Activated CD4-positive, alpha-beta T cell treated with anti-CD3 and anti-CD28 coated beads for 48 hours (primary cell): ENCODE results near the gene TTF1.

ENCODE experiments used
- DNase-seq: peaks from one replicate; pipeline ENCODE4 v3.0.0-alpha.2; 2020

Gene TTF1

GRCh38 chr9:132406554-132407122, at the start of gene TTF1:
TSS of gene TTF1 (minus strand) at chr9:132406840. CDS start at chr9:132402821, 4,019 bp downstream.
- DNase-seq: peak; percentile 95

GRCh38 chr9:132456241-132456640, 49.6 kb upstream of the TTF1 start:
- no peak for DNase-seq

- peak; percentile 28 for DNase-seq
Measured at GRCh38 chr9:132451276-132451675, 44.6 kb upstream of the TTF1 start.

- DNase-seq: no peak
Measured at GRCh38 chr9:132447902-132448301, 41.3 kb upstream of the TTF1 start.

- DNase-seq: peak; percentile 12
Measured at GRCh38 chr9:132447346-132447745, 40.7 kb upstream of the TTF1 start.

GRCh38 chr9:132446887-132447286, 40.2 kb upstream of the TTF1 start:
- DNase-seq: no peak

- DNase-seq: no peak
Measured at GRCh38 chr9:132443951-132444607, 37.4 kb upstream of the TTF1 start.

- DNase-seq: no peak
Measured at GRCh38 chr9:132441404-132441803, 34.8 kb upstream of the TTF1 start.

- DNase-seq: no peak
Measured at GRCh38 chr9:132440735-132441134, 34.1 kb upstream of the TTF1 start.

GRCh38 chr9:132439153-132439552, 32.5 kb upstream of the TTF1 start:
- no peak for DNase-seq

GRCh38 chr9:132434881-132435280, 28.2 kb upstream of the TTF1 start:
- no peak for DNase-seq

- no peak for DNase-seq
Measured at GRCh38 chr9:132430998-132431397, 24.4 kb upstream of the TTF1 start.

- no peak for DNase-seq
Measured at GRCh38 chr9:132426639-132427414, 20.2 kb upstream of the TTF1 start.

GRCh38 chr9:132425675-132426062, 19.0 kb upstream of the TTF1 start:
- DNase-seq: no peak

- no peak for DNase-seq
Measured at GRCh38 chr9:132424857-132425674, 18.4 kb upstream of the TTF1 start.

- DNase-seq: no peak
Measured at GRCh38 chr9:132423503-132423902, 16.9 kb upstream of the TTF1 start.

- DNase-seq: no peak
Measured at GRCh38 chr9:132422574-132422973, 15.9 kb upstream of the TTF1 start.

- DNase-seq: no peak
Measured at GRCh38 chr9:132418726-132419363, 12.2 kb upstream of the TTF1 start.

GRCh38 chr9:132415181-132415580, 8.5 kb upstream of the TTF1 start:
- DNase-seq: no peak

GRCh38 chr9:132414731-132415130, 8.1 kb upstream of the TTF1 start:
- DNase-seq: no peak

GRCh38 chr9:132413926-132414325, 7.3 kb upstream of the TTF1 start:
- no peak for DNase-seq

GRCh38 chr9:132412089-132412488, 5.4 kb upstream of the TTF1 start:
- peak; percentile 38 for DNase-seq

- DNase-seq: peak; percentile 82
Measured at GRCh38 chr9:132411091-132411508, 4.5 kb upstream of the TTF1 start.
